ENCODE results near the gene CNTN4.
"Not testable (repeated sequence)": the region's sequence is repeated elsewhere in the genome, so short reads cannot be mapped to it uniquely, and the experiment has no call there.

DNA sequence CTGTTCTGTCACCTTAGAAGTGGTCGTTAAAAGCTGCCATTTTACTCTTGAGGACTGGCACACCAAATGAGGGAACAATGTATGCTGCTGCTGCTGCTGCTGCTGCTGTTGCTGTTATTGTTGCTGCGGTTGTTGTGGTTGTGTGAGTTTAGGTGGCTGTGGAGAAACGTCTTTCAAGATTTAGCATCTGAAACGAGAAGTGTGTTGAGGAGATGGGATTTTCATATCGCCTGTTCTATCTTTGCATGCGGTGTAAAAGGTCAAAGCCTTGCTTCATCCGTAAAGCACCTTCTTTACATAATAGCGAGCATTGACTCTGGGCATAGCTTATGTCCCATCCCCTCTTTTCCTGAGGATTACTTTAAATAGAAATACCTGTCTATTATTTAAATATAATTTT lies 428.7 kb downstream of the CNTN4 start:
- TF ChIP-seq, protein P1, sequence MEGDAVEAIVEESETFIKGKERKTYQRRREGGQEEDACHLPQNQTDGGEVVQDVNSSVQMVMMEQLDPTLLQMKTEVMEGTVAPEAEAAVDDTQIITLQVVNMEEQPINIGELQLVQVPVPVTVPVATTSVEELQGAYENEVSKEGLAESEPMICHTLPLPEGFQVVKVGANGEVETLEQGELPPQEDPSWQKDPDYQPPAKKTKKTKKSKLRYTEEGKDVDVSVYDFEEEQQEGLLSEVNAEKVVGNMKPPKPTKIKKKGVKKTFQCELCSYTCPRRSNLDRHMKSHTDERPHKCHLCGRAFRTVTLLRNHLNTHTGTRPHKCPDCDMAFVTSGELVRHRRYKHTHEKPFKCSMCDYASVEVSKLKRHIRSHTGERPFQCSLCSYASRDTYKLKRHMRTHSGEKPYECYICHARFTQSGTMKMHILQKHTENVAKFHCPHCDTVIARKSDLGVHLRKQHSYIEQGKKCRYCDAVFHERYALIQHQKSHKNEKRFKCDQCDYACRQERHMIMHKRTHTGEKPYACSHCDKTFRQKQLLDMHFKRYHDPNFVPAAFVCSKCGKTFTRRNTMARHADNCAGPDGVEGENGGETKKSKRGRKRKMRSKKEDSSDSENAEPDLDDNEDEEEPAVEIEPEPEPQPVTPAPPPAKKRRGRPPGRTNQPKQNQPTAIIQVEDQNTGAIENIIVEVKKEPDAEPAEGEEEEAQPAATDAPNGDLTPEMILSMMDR (IDR thresholded peaks at IDR 0.05 in 8 of 11, conservative IDR thresholded peaks at IDR 0.05 in 3 of 11): not testable (repeated sequence)
- TF ChIP-seq POLR2A, POLR2AphosphoS5 (IDR thresholded peaks at IDR 0.05): not testable (repeated sequence)

All from spleen (tissue), 7 donors.